CD4-positive, alpha-beta T cell treated with Interleukin-15 for 4 hours (primary cell): ENCODE measurements around the gene FBXO30.

Experiments
- DNase-seq: peaks from one replicate; pipeline ENCODE4 v3.0.0-alpha.2; 2020; ENCODE audit warnings: low spot score

Gene FBXO30

DNA sequence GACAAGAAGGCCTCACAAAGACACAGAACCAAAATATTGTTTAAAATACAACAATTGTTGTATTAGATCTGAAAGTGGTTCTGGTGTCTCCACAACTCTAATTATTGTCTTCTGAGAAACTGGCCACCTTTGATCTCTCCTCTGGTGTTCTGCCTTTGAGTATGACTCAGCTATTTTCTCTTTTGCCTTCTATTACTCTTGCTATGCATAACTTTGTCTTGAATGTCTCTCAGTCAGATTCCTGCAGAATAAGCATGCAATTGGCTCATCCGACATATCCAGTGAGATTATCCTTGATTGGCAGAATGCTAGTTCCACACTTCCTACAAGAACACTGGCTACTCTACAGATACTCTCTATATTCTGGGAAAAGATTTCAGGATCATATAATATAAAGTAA lies 65.0 kb downstream of the FBXO30 start:
- DNase-seq, result no peak

DNA sequence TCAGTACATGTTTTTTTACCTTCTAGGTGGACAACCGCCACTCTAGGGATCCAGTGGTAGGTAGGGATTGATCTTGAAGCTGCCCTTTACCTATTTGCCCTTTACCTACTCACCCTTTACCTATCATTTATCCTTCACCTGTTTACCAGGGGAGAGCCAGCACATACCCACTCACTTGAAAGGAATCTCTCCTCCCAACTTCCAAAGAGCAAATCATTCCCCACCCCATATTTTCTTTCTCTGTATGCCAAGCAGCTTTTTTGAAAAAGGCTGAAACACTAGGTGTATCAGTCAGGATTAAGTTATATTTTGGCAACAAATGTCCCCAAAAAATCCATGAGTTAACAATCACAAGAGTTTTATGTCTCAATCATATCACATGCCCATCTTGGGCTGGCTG lies 68.7 kb downstream of the FBXO30 start:
- DNase-seq, result no peak

- DNase-seq, result no peak
Observed at GRCh38 chr6:145744619-145745018, 70.0 kb downstream of the FBXO30 start.
